NK-92 treated with Interleukin-12 subunit alpha and Interleukin-12 subunit beta, amount 100 ng/mL, for 24 hours (cell line): ENCODE data around the gene PPP1R12C.
"Not testable (repeated sequence)": the region's sequence is repeated elsewhere in the genome, so short reads cannot be mapped to it uniquely, and the experiment has no call there.

Experiments
- DNase-seq: peaks from one replicate; lab custom pipeline; 2025; lab: John Stamatoyannopoulos, UW

The PPP1R12C gene

GRCh38 chr19:55112246-55112776 lies 5.1 kb downstream of the PPP1R12C start:
- no peak for DNase-seq

GRCh38 chr19:55111238-55111831 lies 6.1 kb downstream of the PPP1R12C start:
- no peak for DNase-seq

- no peak for DNase-seq
These were observed 7.7 kb downstream of the PPP1R12C start for GRCh38 chr19:55109527-55110291.

- not testable (repeated sequence) for DNase-seq
These were observed 10.2 kb downstream of the PPP1R12C start for GRCh38 chr19:55107252-55107651.

DNA sequence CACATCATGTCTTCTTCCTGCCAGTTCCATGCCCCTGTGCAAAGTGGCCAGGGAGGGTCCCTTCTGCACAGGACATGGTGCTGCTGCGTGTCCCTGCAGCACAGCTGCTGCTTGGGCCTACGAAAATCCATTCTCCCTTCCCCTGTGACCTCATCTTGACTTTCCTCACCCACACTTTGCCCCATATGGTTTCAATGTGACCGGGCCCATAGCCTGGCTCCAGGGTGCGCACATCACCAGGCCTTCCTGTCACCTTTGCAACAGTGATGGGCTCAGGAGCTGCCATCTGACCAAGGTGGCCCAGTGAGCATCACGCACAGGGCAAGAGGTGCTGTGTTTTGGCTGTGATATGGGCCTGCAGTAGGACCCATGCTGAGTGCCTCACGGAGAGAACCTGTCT lies 10.8 kb downstream of the PPP1R12C start:
- DNase-seq, result no peak

- DNase-seq, result no peak
These were observed 12.2 kb downstream of the PPP1R12C start for GRCh38 chr19:55105237-55105636.

DNA sequence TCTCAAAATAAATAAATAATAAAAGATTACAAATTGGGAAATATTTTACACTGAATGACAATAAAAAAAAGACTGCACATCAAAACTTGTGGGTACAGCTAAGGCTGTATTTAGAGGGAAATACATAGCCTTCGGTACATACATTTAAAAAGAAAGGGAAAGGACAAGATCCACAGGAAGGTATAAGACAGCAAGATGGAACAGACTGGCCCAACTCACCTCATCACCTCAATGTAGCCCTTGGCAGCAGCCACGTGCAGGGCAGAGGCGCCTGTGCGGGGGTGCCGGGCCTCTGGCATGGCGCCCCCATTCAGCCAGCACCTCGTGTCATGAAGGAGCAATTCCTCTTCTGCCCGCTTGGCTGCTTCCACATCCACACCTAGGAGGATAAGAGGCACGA lies 14.2 kb downstream of the PPP1R12C start:
- DNase-seq, result no peak

- DNase-seq, result no peak
These were observed 16.2 kb downstream of the PPP1R12C start for GRCh38 chr19:55101261-55101660.

DNA sequence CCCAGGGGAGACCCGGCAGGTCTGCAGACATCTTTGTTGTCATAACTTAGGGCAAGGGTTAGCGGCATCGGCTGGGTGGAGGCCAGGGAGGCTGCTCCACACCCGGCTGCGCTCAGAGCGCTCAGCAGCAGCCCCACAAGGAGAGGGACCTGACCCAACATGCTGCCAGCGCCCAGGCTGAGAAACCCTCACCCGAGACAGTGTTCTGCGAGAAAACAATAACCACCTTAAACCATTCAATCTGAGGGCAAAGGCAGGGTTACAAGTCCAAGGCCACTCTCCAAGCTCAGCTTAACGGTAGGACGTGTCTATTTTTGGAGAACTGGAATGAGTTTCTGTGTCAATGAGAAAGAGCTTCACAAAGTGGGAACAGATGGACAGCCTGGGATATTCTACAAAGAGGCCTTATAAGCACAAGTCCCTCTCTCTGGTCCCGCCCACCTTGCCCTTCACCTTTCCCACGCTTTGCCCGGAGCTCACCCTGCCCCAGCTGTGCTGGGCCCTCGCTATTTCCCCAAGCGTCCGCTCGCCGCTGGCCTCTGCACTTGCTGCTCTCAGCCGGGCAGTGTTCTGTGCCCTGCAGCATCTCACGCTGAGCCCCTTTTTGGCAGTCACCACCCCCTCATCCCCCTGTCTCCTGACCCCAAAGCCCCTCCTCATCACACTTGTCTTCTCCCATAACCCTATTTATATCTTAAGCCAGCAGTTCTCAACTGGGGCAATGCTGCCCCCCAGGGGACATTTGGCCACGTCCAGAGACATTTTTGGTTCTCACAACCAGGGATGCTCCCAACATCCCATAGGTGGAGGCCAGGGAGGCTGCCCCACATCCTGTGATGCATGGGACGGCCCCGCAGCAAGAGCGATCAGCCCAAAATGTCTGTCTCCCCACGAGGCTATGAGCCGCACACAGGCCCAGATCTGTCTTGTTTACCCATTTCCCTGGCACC lies 17.6 kb downstream of the PPP1R12C start:
- no peak for DNase-seq

GRCh38 chr19:55098716-55099556 lies 18.5 kb downstream of the PPP1R12C start:
- no peak for DNase-seq

GRCh38 chr19:55097864-55098715 lies 19.3 kb downstream of the PPP1R12C start:
- DNase-seq, result no peak

DNA sequence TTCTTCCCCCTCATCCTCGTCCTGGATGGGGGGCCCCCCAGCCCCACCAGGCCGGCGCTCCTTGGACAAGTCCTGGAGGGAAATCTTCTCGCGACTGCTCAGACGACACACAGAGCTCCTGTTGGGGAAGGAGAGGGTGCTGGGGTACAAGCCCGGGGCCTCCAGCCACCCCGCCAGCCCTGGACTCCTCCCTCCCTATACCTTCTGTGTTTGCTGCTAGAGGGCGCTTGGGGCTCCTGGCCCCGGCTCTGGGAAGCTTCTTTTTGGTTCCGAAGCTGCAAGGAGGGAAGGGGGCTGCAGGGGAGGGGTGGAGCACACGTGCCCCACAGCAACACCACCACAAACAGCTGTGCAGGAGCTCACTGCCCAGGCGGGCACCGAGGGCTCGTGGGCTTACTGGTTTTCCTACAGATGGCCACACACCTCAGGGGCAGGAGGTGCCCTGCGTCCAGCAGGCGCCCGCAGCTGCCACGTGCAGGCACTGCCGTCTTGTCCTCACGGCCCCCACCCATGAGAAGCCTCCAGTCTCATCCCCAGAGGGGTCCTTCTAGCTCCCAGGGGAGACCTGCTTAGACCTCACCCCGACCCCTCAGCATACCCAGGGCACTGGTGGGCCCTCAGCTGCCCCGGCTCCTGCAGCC lies 21.3 kb downstream of the PPP1R12C start:
- DNase-seq, result no peak

DNA sequence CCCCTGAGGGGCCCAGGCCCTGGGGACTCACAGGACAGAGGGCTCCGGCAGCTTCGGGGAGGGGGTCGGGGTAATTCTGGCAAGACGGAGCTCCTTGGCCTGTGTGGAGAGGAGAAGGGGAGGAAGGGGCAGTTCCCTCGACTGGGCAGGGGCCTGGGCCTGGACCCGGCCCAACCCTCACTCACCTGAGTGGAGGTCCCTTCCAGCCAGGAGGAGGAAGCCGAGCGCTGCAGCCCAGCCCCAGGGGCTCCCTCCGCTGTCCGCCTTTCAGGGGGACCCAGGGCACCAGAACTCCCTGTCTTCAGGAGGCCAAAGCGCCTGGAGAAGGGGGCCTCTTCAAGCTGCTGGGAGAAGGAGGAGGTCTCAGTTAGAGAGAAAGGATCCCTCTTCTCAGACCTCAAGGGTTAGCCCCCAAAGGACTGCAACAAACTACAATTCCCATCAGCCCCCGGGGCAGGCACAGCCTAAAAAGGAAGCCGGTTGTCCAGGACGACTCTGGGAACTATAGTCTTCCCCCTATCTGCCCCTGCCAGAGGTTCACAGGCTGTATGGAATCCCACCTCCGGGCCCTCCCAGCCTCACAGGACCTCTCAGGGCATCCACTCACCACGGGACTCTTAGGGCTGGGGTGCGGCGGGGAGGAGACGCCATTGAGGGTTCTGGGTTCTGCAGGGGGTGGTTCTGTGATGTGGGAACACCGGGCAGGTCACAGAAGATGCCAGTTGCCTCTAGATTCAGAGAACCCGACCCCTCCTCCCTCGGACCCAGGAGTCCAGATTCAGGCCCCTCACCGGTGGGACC lies 22.0 kb downstream of the PPP1R12C start:
- DNase-seq, result no peak

GRCh38 chr19:55094456-55095259 lies 22.8 kb downstream of the PPP1R12C start:
- no peak for DNase-seq

DNA sequence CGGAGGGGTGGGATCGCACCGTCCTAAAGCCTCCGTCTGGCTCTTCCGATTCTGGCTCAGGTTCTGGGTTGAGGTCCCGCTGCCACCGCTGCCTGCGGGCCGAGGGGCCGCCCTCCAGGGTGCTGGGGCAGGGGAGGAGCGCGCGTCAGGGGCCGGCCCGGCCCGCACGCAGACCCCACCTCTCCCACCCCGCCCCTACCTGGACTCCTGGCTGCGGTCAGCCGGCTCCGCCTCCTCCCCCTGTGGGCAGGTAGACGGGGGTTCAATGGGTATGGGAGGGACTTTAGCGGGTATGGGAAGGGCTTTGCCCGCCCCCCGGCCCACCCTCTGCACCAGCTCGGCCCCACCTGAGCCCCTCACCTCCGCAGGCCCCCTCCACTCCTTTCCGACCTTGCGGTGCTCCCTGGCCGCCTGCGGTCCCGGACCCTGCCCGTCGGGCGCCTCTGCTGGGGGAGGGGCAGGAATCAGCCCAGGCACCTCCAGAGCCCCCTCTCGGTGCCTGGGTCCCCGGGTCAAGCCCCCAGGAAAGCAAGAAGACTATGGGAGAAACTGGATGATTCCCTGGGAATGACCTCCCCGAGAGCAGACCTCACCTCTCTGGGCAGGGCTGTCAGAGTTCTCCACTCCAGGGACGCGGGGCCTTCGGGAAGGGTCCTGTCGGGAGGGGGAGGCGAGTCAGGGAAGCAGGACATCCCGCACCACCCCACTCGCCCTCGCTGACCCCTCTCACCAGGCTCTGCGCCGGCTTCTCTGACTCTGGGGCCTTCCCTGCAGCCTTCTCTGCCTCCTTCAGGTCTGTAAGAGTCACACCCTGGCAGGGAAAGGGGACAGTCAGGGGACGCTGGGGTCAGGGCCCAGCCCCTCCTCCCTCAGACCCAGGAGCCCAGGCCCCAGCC lies 24.8 kb downstream of the PPP1R12C start:
- no peak for DNase-seq

- no peak for DNase-seq
These were observed 25.5 kb downstream of the PPP1R12C start for GRCh38 chr19:55091955-55092354.
